Right lobe of liver (tissue), 6 donors: ENCODE measurements around the gene HIVEP2. TPM values are rescaled to one million over a fixed set of nuclear protein-coding genes. Genes with fewer than 3 reads are reported as not detected.

Experiments
- ATAC-seq, 4 donors: fragments of 200-7000 bp; cut with Tn5 transposase; one replicate each; pipeline ENCODE4 v1.9.1; 2020; ENCODE audit warnings: mild to moderate bottlenecking in 4 of 4, moderate library complexity in 4 of 4
- DNase-seq, 3 donors: peaks; one replicate each; pipeline ENCODE4 v3.0.0-alpha.2; 2020
- H3K27ac ChIP-seq, 3 donors: fragments of 200-600 bp; one replicate each; pipeline ENCODE4 v1.8.0; 2022
- H3K27me3 ChIP-seq, 2 donors: fragments of 200-600 bp; one replicate each; pipeline ENCODE4 v1.8.0; 2022
- H3K36me3 ChIP-seq, 4 donors: fragments of 200-600 bp; sonication (generic) in 1 of 4; one replicate each; pipeline versions ENCODE4 v1.5.1 to v1.8.0; 2017 to 2022; ENCODE audit warnings: control low read depth in 1 of 4
- H3K4me1 ChIP-seq, 4 donors: fragments of 200-600 bp; sonication (generic) in 1 of 4; one replicate each; pipeline versions ENCODE4 v1.5.1 to v1.8.0; 2017 to 2022; ENCODE audit warnings: control low read depth in 1 of 4
- H3K4me3 ChIP-seq, 3 donors: fragments of 200-600 bp; one replicate each; pipeline ENCODE4 v1.8.0; 2022
- H3K9me3 ChIP-seq, 4 donors: fragments of 200-600 bp; sonication (generic) in 1 of 4; one replicate each; pipeline versions ENCODE4 v1.5.1 to v1.8.0; 2017 to 2022; ENCODE audit warnings: control low read depth in 1 of 4
- POLR2A ChIP-seq: fragments of 450-650 bp; IDR thresholded peaks from one replicate; pipeline ENCODE4 v1.6.1; 2017; ENCODE audit warnings: antibody characterized with exemption, mild to moderate bottlenecking
- WGBS: methylation state at CpG from one replicate; pipeline ENCODE4 v1.1.6; 2018; ENCODE audit warnings: low coverage, low lambda C conversion rate; ENCODE audit not compliant: insufficient coverage; ENCODE audit errors: missing lambda C conversion rate; 5-methylcytosine and 5-hydroxymethylcytosine counted together
- intact Hi-C, 2 donors: fragments of 100-400 bp; cut with DNase I; formaldehyde crosslinking; loops; one replicate each; pipeline versions ENCODE4 v1.11.2 to v1.14.1; 2022
- total RNA-seq, 6 experiments: library from RNA; depleted of rRNA in 2 of 6; stranded (reverse); fragments of >200 nt in 2 of 6; fragmentation: NEBNext Ultra II Directional in 3 of 6; extraction: Animal tissue kit (Norgen Biotek cat#: 25700) in 3 of 6; gene quantifications; one replicate each; pipeline versions ENCODE4 v1.1.0 to v1.2.4, GENCODE V29; 2016 to 2023
- TF ChIP-seq, protein P1 (sequence below), 4 donors: fragments of 200-600 bp in 3 of 4; fragments of 450-650 bp in 1 of 4; IDR thresholded peaks; one replicate each; pipeline versions ENCODE4 v1.5.1 to v1.8.0; 2016 to 2022; ENCODE audit warnings: antibody characterized with exemption in 4 of 4, mild to moderate bottlenecking in 2 of 4
- donor health status: DM: no; HTN: yes; CAD: no.
- donor health status: DM: no; HTN: no; CAD: no.
- donor health status: DM: no; HTN: no; CAD: no.
- donor health status: DM: no; HTN: yes; CAD: no.
- donor health status: DM: no; HTN: yes; CAD: no.

Gene HIVEP2
- total RNA-seq, 6 experiments from 2014 or later = 3.0 to 8.9 (median 5.1) TPM

DNA sequence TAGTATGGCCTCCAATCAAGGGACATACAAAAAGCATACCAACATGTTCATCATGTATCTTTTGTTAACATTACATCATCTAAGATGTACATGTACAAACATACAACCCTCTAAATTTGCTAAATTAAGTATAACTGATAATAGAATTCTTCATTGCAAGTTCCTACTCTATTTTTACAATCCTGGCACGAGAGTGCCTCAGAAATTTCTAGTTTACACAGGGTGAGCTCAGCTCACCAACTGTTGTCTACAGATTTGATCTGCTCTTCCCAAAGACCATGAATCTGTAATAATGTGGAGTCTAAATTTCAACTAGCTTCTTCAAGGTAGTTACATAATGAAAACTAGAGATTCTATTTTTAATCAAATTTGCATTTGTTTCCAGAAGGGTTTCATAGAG is 179.7 kb downstream of the HIVEP2 start:
- Histone ChIP-seq H3K27ac (no peak overlapping the region), H3K9me3 (no peaks in the 10 kb centered on the region), H3K4me3 (no peak overlapping the region), H3K27me3 (no peaks in the 10 kb centered on the region), H3K4me1 (no peaks in the 10 kb centered on the region), H3K36me3 (peaks cover 0 to 5% (median 4%) of the 10 kb centered on the region in 4 donors)
- 78% methylated on average over 1 of the region's 1 CpG for WGBS
- DNase-seq (no peak), ATAC-seq (no peak)
- intact Hi-C loops = no loop called here
- TF ChIP-seq, protein P1, sequence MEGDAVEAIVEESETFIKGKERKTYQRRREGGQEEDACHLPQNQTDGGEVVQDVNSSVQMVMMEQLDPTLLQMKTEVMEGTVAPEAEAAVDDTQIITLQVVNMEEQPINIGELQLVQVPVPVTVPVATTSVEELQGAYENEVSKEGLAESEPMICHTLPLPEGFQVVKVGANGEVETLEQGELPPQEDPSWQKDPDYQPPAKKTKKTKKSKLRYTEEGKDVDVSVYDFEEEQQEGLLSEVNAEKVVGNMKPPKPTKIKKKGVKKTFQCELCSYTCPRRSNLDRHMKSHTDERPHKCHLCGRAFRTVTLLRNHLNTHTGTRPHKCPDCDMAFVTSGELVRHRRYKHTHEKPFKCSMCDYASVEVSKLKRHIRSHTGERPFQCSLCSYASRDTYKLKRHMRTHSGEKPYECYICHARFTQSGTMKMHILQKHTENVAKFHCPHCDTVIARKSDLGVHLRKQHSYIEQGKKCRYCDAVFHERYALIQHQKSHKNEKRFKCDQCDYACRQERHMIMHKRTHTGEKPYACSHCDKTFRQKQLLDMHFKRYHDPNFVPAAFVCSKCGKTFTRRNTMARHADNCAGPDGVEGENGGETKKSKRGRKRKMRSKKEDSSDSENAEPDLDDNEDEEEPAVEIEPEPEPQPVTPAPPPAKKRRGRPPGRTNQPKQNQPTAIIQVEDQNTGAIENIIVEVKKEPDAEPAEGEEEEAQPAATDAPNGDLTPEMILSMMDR (IDR thresholded peaks at IDR 0.05) = no peak
- TF ChIP-seq POLR2A = no peak

DNA sequence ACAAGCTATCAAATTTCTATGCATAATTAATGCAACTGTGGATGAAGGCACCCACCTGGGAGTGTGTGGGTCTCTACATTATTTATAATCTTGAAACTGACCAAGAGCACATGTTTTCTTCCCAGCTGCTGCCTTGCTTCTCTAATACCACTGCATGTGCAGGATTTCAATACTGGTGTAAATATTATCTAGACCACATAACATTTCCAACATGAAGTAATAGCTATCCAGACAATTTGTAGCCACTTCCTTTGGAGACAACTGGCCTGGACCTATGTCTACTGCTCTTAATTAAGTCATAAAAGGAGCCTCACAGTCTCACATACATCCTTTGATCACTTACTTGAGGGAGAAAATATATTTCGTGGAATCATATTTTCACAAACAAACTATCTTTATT is 180.7 kb downstream of the HIVEP2 start:
- 100% methylated on average over 1 of the region's 1 CpG for WGBS
- TF ChIP-seq, protein P1 (IDR thresholded peaks at IDR 0.05) = no peak
- no peak for TF ChIP-seq POLR2A
- H3K4me1 ChIP-seq = no peaks in the 10 kb centered on the region
- no peaks in the 10 kb centered on the region for H3K27me3 ChIP-seq
- intact Hi-C loops = no loop called here
- H3K27ac ChIP-seq = no peak overlapping the region
- no peak overlapping the region for H3K4me3 ChIP-seq
- DNase-seq = no peak
- H3K9me3 ChIP-seq = no peaks in the 10 kb centered on the region
- peaks cover 5 to 13% (median 7%) of the 10 kb centered on the region in 4 donors for H3K36me3 ChIP-seq
- no peak for ATAC-seq

DNA sequence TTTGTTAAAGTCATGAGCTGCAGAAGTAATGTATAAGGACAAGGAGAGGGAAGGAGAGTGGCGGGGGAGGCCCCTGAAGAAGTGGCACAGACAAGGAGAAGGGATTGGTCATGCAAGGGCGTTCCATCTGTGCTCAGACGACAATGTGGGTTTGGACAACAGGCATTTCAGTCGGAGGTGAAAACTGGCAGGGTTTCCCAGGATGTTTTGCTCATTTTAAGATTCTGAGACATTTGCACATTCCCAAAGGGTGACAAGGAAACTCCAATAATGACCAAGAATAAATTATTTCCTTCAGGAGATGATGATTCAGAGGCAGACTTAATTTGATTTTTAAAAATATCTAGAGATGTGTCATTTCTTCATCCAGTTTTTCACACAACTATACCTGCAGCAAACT is 181.8 kb downstream of the HIVEP2 start:
- Histone ChIP-seq H3K4me3 (no peak overlapping the region), H3K27me3 (no peaks in the 10 kb centered on the region), H3K36me3 (peaks cover 5 to 15% (median 7%) of the 10 kb centered on the region in 4 donors), H3K27ac (no peak overlapping the region), H3K4me1 (no peaks in the 10 kb centered on the region), H3K9me3 (no peaks in the 10 kb centered on the region)
- 87% methylated on average over 4 of the region's 4 CpGs for WGBS
- intact Hi-C loops = no loop called here
- TF ChIP-seq, protein P1 (IDR thresholded peaks at IDR 0.05) = no peak
- TF ChIP-seq POLR2A = no peak
- ATAC-seq (no peak), DNase-seq (no peak)

DNA sequence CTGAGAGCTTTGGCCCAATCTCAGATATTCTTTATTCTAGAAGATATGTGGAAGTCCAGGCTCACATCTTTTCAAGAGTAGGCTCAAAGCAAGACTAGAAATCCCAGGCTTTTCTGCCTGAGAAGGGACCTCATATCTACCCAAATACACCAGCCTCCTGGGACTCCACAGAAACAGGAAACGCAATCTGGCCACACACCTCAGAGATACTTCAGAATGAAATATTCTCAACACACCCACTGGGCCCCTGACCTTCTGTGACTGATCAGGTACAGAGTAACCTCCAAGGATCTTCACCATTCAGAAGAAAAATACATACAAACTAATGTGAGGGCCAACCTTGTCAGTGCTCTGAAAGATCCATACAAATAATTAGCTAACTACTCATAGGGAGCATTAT is 183.2 kb downstream of the HIVEP2 start:
- Histone ChIP-seq H3K36me3 (peaks cover 5 to 15% (median 7%) of the 10 kb centered on the region in 4 donors), H3K27ac (no peak overlapping the region), H3K4me1 (no peaks in the 10 kb centered on the region), H3K9me3 (no peaks in the 10 kb centered on the region), H3K4me3 (no peak overlapping the region), H3K27me3 (no peaks in the 10 kb centered on the region)
- 83% methylated on average over 1 of the region's 1 CpG for WGBS
- ATAC-seq (no peak), DNase-seq (no peak)
- intact Hi-C loops = no loop called here
- TF ChIP-seq, protein P1 (IDR thresholded peaks at IDR 0.05) = no peak
- TF ChIP-seq POLR2A = no peak

DNA sequence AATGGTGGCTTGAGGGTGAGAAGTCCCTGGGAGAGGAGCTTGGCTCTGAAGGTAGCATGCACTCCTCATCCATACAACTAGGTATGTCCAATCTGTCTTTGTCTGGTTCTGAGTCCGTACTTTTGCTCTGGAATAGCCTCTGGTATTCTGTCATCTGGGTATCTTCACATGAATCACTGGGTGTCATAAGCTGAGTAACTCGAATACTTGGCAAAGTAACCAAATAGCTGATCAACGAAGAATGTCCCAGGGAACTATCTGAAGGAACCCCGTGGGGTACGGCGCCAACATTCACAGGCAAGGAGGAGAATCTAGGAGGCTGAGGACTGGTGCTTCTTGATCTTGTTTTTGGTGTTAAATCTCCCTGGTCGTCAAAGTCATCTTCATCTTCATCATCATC is 184.8 kb downstream of the HIVEP2 start:
- no peaks in the 10 kb centered on the region for H3K9me3 ChIP-seq
- peaks cover 5 to 15% (median 7%) of the 10 kb centered on the region in 4 donors for H3K36me3 ChIP-seq
- no peak for DNase-seq
- no peaks in the 10 kb centered on the region for H3K27me3 ChIP-seq
- intact Hi-C loops = no loop called here
- 92% methylated on average over 4 of the region's 7 CpGs for WGBS
- no peaks in the 10 kb centered on the region for H3K4me1 ChIP-seq
- no peak overlapping the region for H3K4me3 ChIP-seq
- ATAC-seq = no peak
- no peak overlapping the region for H3K27ac ChIP-seq
- TF ChIP-seq, protein P1 (IDR thresholded peaks at IDR 0.05) = no peak
- TF ChIP-seq POLR2A = no peak
